Common myeloid progenitor, CD34-positive (primary cell): Measurements from ENCODE around the gene SLC22A7.

Source experiments
- CTCF ChIA-PET: fragments of 350-600 bp; sonication (Branson Sonifier 250); formaldehyde crosslinking; loops from one replicate; lab custom pipeline; 2021; ENCODE audit warnings: antibody characterized with exemption; lab: Charles Lee
- POLR2A ChIA-PET: fragments of 350-600 bp; sonication (Branson Sonifier 250); formaldehyde crosslinking; loops from one replicate; lab custom pipeline; 2021; ENCODE audit warnings: antibody characterized with exemption; lab: Charles Lee
- DNase-seq, 3 donors: peaks; one replicate each; pipeline versions ENCODE4 v3.0.0 to v3.0.0-alpha.2; 2013
- H3K27ac ChIP-seq, 2 experiments: 1 replicate in 1 of 2; 2 replicates in 1 of 2; pipeline ENCODE4 v1.7.0; 2013; ENCODE audit warnings: inconsistent platforms in 2 of 2, low read length in 2 of 2, mild to moderate bottlenecking in 2 of 2, low read depth in 1 of 2, moderate library complexity in 1 of 2; ENCODE audit not compliant: severe bottlenecking in 2 of 2, insufficient read depth in 1 of 2, poor library complexity in 1 of 2
- H3K27me3 ChIP-seq, 5 experiments: replicated peaks in 2 of 5; 1 replicate in 3 of 5; 2 replicates in 2 of 5; pipeline versions ENCODE4 v1.6.1 to v1.7.0; 2013; ENCODE audit warnings: low read length in 4 of 5, mild to moderate bottlenecking in 2 of 5, moderate library complexity in 2 of 5, inconsistent platforms in 1 of 5; ENCODE audit not compliant: insufficient read depth in 5 of 5, control insufficient read depth in 4 of 5
- H3K36me3 ChIP-seq, 4 experiments: 1 replicate in 2 of 4; 2 replicates in 2 of 4; pipeline versions ENCODE4 v1.6.1 to v1.7.0; 2013; ENCODE audit warnings: low read length in 3 of 4, control low read depth in 1 of 4, mild to moderate bottlenecking in 1 of 4; ENCODE audit not compliant: control insufficient read depth in 4 of 4, insufficient read depth in 4 of 4
- H3K4me1 ChIP-seq, 4 experiments: 1 replicate in 3 of 4; 2 replicates in 1 of 4; pipeline versions ENCODE4 v1.6.1 to v1.7.1; 2013; ENCODE audit warnings: low read length in 3 of 4, mild to moderate bottlenecking in 3 of 4, control low read depth in 1 of 4, inconsistent platforms in 1 of 4, moderate library complexity in 1 of 4; ENCODE audit not compliant: control insufficient read depth in 4 of 4, insufficient read depth in 4 of 4; ENCODE audit errors: control extremely low read depth in 1 of 4
- H3K4me3 ChIP-seq, 7 experiments: 1 replicate in 4 of 7; 2 replicates in 3 of 7; pipeline versions ENCODE4 v1.5.1 to v1.7.0; 2013; ENCODE audit warnings: mild to moderate bottlenecking in 7 of 7, low read length in 6 of 7, moderate library complexity in 6 of 7, inconsistent platforms in 2 of 7, low read depth in 2 of 7, control low read depth in 1 of 7; ENCODE audit not compliant: insufficient read depth in 4 of 7, control insufficient read depth in 1 of 7; ENCODE audit errors: extremely low read depth in 1 of 7
- H3K9me3 ChIP-seq, 5 experiments: 1 replicate in 4 of 5; 2 replicates in 1 of 5; pipeline versions ENCODE4 v1.6.1 to v1.7.1; 2013; ENCODE audit warnings: low read length in 4 of 5, mild to moderate bottlenecking in 2 of 5, inconsistent platforms in 1 of 5, low read depth in 1 of 5, moderate library complexity in 1 of 5; ENCODE audit not compliant: control insufficient read depth in 4 of 5, insufficient read depth in 2 of 5; ENCODE audit errors: control extremely low read depth in 1 of 5
- WGBS: methylation state at CpG from one replicate; pipeline ENCODE4 v1.1.5; 2013; ENCODE audit not compliant: insufficient coverage; 5-methylcytosine and 5-hydroxymethylcytosine counted together

The SLC22A7 gene

DNA sequence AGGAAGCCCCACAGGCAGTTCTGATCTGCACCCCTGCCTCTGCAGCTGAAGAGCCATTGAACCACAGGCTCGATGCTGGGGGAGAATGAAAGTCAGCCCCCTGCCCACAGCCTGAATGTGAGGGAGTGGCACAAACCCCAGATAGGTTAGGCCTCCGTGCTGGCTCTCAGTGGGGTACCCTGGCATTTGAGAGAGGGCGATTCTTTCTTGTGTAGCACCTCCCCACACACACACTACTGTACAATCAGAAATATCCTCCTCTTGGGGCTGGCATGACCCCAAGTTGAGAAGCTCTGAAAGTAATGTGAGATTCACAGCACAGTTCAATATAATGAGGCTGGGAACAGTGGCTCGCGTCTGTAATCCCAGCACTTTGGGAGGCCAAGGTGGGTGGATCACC, 36.9 kb upstream of the SLC22A7 start:
- DNase-seq: no peak
- peaks cover 0 to 6% (median 0%) of the 10 kb centered on the region in 5 experiments for H3K27me3 ChIP-seq
- no peaks in the 10 kb centered on the region for H3K4me1 ChIP-seq
- 100% methylated on average over 2 of the region's 5 CpGs for WGBS
- H3K36me3 ChIP-seq: no peaks in the 10 kb centered on the region
- H3K27ac ChIP-seq: no peak overlapping the region
- ChIA-PET POLR2A (interaction anchor here (0.6 kb wide), 1 partner anchor 58 kb away, joined by 3 read pairs; no protein-coding TSS in a partner anchor), CTCF (interaction anchor here (1.6 to 5.6 kb wide), 8 partner anchors 10 to 246 kb away, joined by 4 to 35 read pairs (median 6); partner anchors contain the start of gene CRIP3)
- H3K4me3 ChIP-seq: no peak overlapping the region
- H3K9me3 ChIP-seq: no peaks in the 10 kb centered on the region

GRCh38 chr6:43262000-43262779, 35.9 kb upstream of the SLC22A7 start:
- WGBS: 90% methylated on average over 14 of the region's 14 CpGs
- ChIA-PET CTCF (interaction anchor here (0.7 to 5.6 kb wide), 13 partner anchors 9 to 245 kb away, joined by 3 to 35 read pairs (median 6); partner anchors contain the start of gene CRIP3), POLR2A (no interaction called here)

GRCh38 chr6:43262780-43263313, 35.2 kb upstream of the SLC22A7 start:
- H3K27me3 ChIP-seq: peaks cover 0 to 9% (median 7%) of the 10 kb centered on the region in 5 experiments
- ChIA-PET POLR2A (no interaction called here), CTCF (interaction anchor here (0.5 to 5.6 kb wide), 13 partner anchors 11 to 245 kb away, joined by 3 to 35 read pairs (median 4); partner anchors contain the start of gene CRIP3)

More at GRCh38 chr6:43262000-43262779, 35.9 kb upstream of the SLC22A7 start:
- Histone ChIP-seq H3K9me3 (no peaks in the 10 kb centered on the region), H3K4me3 (no peak overlapping the region), H3K27me3 (peaks cover 0 to 7% (median 2%) of the 10 kb centered on the region in 5 experiments), H3K27ac (no peak overlapping the region), H3K4me1 (no peaks in the 10 kb centered on the region), H3K36me3 (no peaks in the 10 kb centered on the region)
- DNase-seq: no peak

DNA sequence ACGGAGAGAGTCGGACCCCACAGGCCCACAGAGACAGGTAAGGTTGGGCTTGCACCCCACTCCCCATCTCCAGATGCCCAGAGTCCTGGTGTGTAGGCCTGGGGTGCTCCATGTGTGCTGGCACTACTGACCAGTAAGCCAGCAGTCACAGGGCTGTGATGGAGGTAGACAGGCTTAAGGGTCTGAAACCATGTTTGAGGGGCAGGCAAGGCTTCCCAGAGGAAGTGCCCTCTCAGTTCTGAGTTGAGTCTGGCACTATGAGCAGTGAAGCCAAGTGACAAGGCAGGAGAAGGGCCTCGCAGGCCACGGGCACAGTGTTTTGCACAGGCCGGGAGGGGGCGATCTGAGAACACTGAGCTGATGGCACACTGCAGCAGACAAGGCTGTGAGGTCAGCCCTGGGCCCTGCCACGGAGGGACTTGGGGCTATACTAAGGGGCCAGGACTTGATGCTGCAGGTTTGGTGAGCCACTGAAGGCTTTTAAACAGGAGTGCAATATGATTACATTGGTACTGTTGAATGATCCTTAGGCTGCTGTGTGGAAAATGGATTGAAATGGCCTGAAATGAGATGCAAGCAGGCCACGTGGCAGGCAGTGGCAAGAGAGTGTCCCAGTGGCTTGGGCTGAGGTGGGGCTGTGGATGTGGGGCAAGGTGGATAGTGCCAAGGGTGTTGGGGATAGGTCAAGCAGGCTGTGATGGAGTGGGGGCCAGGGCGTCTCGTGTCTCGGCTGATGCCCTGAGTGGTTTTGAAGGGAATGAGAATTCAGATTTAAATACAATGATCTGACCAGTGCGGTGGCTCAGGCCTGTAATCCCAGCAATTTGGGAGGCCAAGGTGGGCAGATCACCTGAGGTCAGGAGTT, 34.5 kb upstream of the SLC22A7 start:
- ChIA-PET POLR2A (no interaction called here), CTCF (interaction anchor here (0.5 to 5.6 kb wide), 13 partner anchors 8 to 233 kb away, joined by 3 to 35 read pairs (median 4); partner anchors contain the start of gene CRIP3)
- Histone ChIP-seq H3K36me3 (no peaks in the 10 kb centered on the region), H3K9me3 (no peaks in the 10 kb centered on the region), H3K27me3 (peaks cover 0 to 16% (median 7%) of the 10 kb centered on the region in 5 experiments), H3K4me3 (no peak overlapping the region), H3K27ac (no peak overlapping the region), H3K4me1 (peaks cover 0 to 4% (median under 1%) of the 10 kb centered on the region in 4 experiments)
- DNase-seq: peak; percentile 71 to 83 (median 79)
- 46% methylated on average over 7 of the region's 12 CpGs for WGBS

More at GRCh38 chr6:43262780-43263313, 35.2 kb upstream of the SLC22A7 start:
- no peaks in the 10 kb centered on the region for H3K9me3 ChIP-seq
- H3K36me3 ChIP-seq: no peaks in the 10 kb centered on the region
- WGBS: 96% methylated on average over 37 of the region's 39 CpGs
- H3K4me1 ChIP-seq: no peaks in the 10 kb centered on the region
- DNase-seq: no peak
- no peak overlapping the region for H3K4me3 ChIP-seq
- no peak overlapping the region for H3K27ac ChIP-seq

- POLR2A ChIA-PET: no interaction called here
- WGBS: 92% methylated on average over 5 of the region's 5 CpGs
- peaks cover 0 to 28% (median 7%) of the 10 kb centered on the region in 5 experiments for H3K27me3 ChIP-seq
- DNase-seq: no peak
- H3K27ac ChIP-seq: no peak overlapping the region
- no peaks in the 10 kb centered on the region for H3K9me3 ChIP-seq
- no peak overlapping the region for H3K4me3 ChIP-seq
- peaks cover 0 to 11% (median 9%) of the 10 kb centered on the region in 4 experiments for H3K4me1 ChIP-seq
- CTCF ChIA-PET: interaction anchor here (0.6 to 5.6 kb wide), 11 partner anchors 9 to 244 kb away, joined by 3 to 35 read pairs (median 4); partner anchors contain the start of gene CRIP3
- H3K36me3 ChIP-seq: no peaks in the 10 kb centered on the region
Measured at GRCh38 chr6:43264599-43265145, 33.4 kb upstream of the SLC22A7 start.

- 92% methylated on average over 4 of the region's 6 CpGs for WGBS
- no peak for DNase-seq
- no peaks in the 10 kb centered on the region for H3K9me3 ChIP-seq
- H3K4me1 ChIP-seq: peaks cover 0 to 13% (median 9%) of the 10 kb centered on the region in 4 experiments
- H3K27ac ChIP-seq: no peak overlapping the region
- ChIA-PET POLR2A (no interaction called here), CTCF (interaction anchor here (1.0 to 5.6 kb wide), 8 partner anchors 21 to 243 kb away, joined by 3 to 35 read pairs (median 4); partner anchors contain the start of gene CRIP3)
- H3K27me3 ChIP-seq: peaks cover 0 to 37% (median 8%) of the 10 kb centered on the region in 5 experiments
- no peaks in the 10 kb centered on the region for H3K36me3 ChIP-seq
- no peak overlapping the region for H3K4me3 ChIP-seq
Measured at GRCh38 chr6:43265564-43265963, 32.5 kb upstream of the SLC22A7 start.
